ENCODE measurements around the gene EARS2. TPM values are rescaled to one million over a fixed set of nuclear protein-coding genes. Genes with fewer than 3 reads are reported as not detected.

The EARS2 gene
- total RNA-seq, 5 donors from 2014 or later (not counting 1 experiment from before 2014, with no cell fraction given): 10.8 to 19.4 (median 15.9) TPM

GRCh38 chr16:23562505-23562904 lies 5.4 kb upstream of the EARS2 start:
- POLR2A ChIA-PET: interaction anchor here in 1 of 2 donors (0.6 kb wide), 1 partner anchor 28 kb away, joined by 3 read pairs; no protein-coding TSS in a partner anchor
- CTCF ChIA-PET: no interaction called here
- WGBS (ENCODE audit: insufficient coverage): 99% methylated on average over 8 of the region's 13 CpGs

GRCh38 chr16:23561586-23561985 lies 4.4 kb upstream of the EARS2 start:
- Mint-ChIP-seq H3K27ac (no peak overlapping the region), H3K4me1 (peaks cover 32 to 36% (median 36%) of the 10 kb centered on the region in 3 donors), H3K4me3 (no peak overlapping the region), H3K9me3 (no peaks in the 10 kb centered on the region), H3K27me3 (no peaks in the 10 kb centered on the region), H3K36me3 (peaks cover 45% of the 10 kb centered on the region)
- CTCF ChIA-PET: interaction anchor here in 1 of 2 donors (0.7 kb wide), 1 partner anchor 297 kb away, joined by 5 read pairs; no protein-coding TSS in a partner anchor
- POLR2A ChIA-PET: interaction anchor here in 1 of 2 donors (0.7 kb wide), 1 partner anchor 1203 kb away, joined by 5 read pairs; no protein-coding TSS in a partner anchor
- Histone ChIP-seq H3K36me3 (ENCODE audit: control insufficient read depth in 2 of 2, extremely low read depth in 1 of 2, insufficient read depth in 1 of 2, low read length in 1 of 2) (peaks cover 9 to 64% of the 10 kb centered on the region in 2 donors), H3K27ac (ENCODE audit: low read length) (no peak overlapping the region), H3K4me3 (ENCODE audit: control insufficient read depth in 1 of 2, extremely low read depth in 1 of 2, low read length in 1 of 2) (no peak overlapping the region), H3K27me3 (replicated peaks in 1 of 2; ENCODE audit: control insufficient read depth in 2 of 2, extremely low read depth in 1 of 2, insufficient read depth in 2 of 2, low read length in 1 of 2) (no peaks in the 10 kb centered on the region), H3K4me1 (ENCODE audit: control insufficient read depth in 1 of 2, extremely low read depth in 1 of 2, insufficient read depth in 2 of 2, low read length in 2 of 2) (peaks cover 7 to 20% of the 10 kb centered on the region in 2 experiments), H3K9me3 (no peaks in the 10 kb centered on the region)
- WGBS (ENCODE audit: insufficient coverage): 73% methylated on average over 5 of the region's 5 CpGs
- ATAC-seq (replicated peaks in 1 of 4): no peak
- no peak for DNase-seq

More at GRCh38 chr16:23562505-23562904, 5.4 kb upstream of the EARS2 start:
- peaks cover 6 to 12% of the 10 kb centered on the region in 2 experiments for H3K4me1 ChIP-seq (ENCODE audit: control insufficient read depth in 1 of 2, extremely low read depth in 1 of 2, insufficient read depth in 2 of 2, low read length in 2 of 2)
- peaks cover 9 to 73% of the 10 kb centered on the region in 2 donors for H3K36me3 ChIP-seq (ENCODE audit: control insufficient read depth in 2 of 2, extremely low read depth in 1 of 2, insufficient read depth in 1 of 2, low read length in 1 of 2)
- H3K9me3 ChIP-seq: no peaks in the 10 kb centered on the region
- H3K27me3 ChIP-seq (replicated peaks in 1 of 2; ENCODE audit: control insufficient read depth in 2 of 2, extremely low read depth in 1 of 2, insufficient read depth in 2 of 2, low read length in 1 of 2): no peaks in the 10 kb centered on the region
- no peak overlapping the region for H3K27ac ChIP-seq (ENCODE audit: low read length)
- Mint-ChIP-seq H3K27me3 (no peaks in the 10 kb centered on the region), H3K4me1 (peaks cover 26 to 30% (median 29%) of the 10 kb centered on the region in 3 donors), H3K36me3 (peaks cover 53% of the 10 kb centered on the region), H3K9me3 (no peaks in the 10 kb centered on the region), H3K27ac (no peak overlapping the region), H3K4me3 (no peak overlapping the region)
- no peak for DNase-seq
- no peak for ATAC-seq (replicated peaks in 1 of 4)
- no peak overlapping the region for H3K4me3 ChIP-seq (ENCODE audit: control insufficient read depth in 1 of 2, extremely low read depth in 1 of 2, low read length in 1 of 2)

GRCh38 chr16:23557779-23558702 lies 891 bp upstream of the EARS2 start:
- peak in 3 of 4 experiments; percentile 10 to 11 (median 10) for ATAC-seq (replicated peaks in 1 of 4)
- CTCF ChIA-PET: interaction anchor here (0.6 to 2.6 kb wide), 6 partner anchors 25 to 1456 kb away, joined by 3 to 16 read pairs (median 4); partner anchors contain the start of gene NDUFAB1 (in 1 of the 2)
- WGBS (ENCODE audit: insufficient coverage): under 1% methylated on average over 49 of the region's 60 CpGs

GRCh38 chr16:23554536-23554935 lies 2.6 kb downstream of the EARS2 start:
- ATAC-seq (replicated peaks in 1 of 4): no peak
- no peak overlapping the region for H3K4me3 Mint-ChIP-seq

More at GRCh38 chr16:23557779-23558702, 891 bp upstream of the EARS2 start:
- Histone ChIP-seq H3K27me3 (replicated peaks in 1 of 2; ENCODE audit: control insufficient read depth in 2 of 2, extremely low read depth in 1 of 2, insufficient read depth in 2 of 2, low read length in 1 of 2) (no peaks in the 10 kb centered on the region), H3K4me1 (ENCODE audit: control insufficient read depth in 1 of 2, extremely low read depth in 1 of 2, insufficient read depth in 2 of 2, low read length in 2 of 2) (peaks cover 9 to 25% of the 10 kb centered on the region in 2 experiments), H3K9me3 (no peaks in the 10 kb centered on the region), H3K36me3 (ENCODE audit: control insufficient read depth in 2 of 2, extremely low read depth in 1 of 2, insufficient read depth in 1 of 2, low read length in 1 of 2) (peaks cover 14 to 34% of the 10 kb centered on the region in 2 donors), H3K27ac (ENCODE audit: low read length) (peak overlapping the region; percentile 36), H3K4me3 (ENCODE audit: control insufficient read depth in 1 of 2, extremely low read depth in 1 of 2, low read length in 1 of 2) (peak overlapping the region; percentile 78 to 98)
- Mint-ChIP-seq H3K4me3 (peak overlapping the region; percentile 91 to 98 (median 92)), H3K27me3 (no peaks in the 10 kb centered on the region), H3K27ac (peak overlapping the region; percentile 39 to 90), H3K36me3 (peaks cover 19% of the 10 kb centered on the region), H3K4me1 (peaks cover 34 to 41% (median 37%) of the 10 kb centered on the region in 3 donors), H3K9me3 (no peaks in the 10 kb centered on the region)
- POLR2A ChIA-PET: interaction anchor here in 1 of 2 donors (0.5 to 0.6 kb wide), 2 partner anchors 73 to 1200 kb away, joined by 4 to 7 read pairs; no protein-coding TSS in a partner anchor
- peak in 6 of 35 experiments; percentile 0 to 7 (median 4) for DNase-seq

GRCh38 chr16:23552161-23552560 lies 5.0 kb downstream of the EARS2 start:
- H3K27ac Mint-ChIP-seq: no peak overlapping the region
- Histone ChIP-seq H3K27me3 (replicated peaks in 1 of 2; ENCODE audit: control insufficient read depth in 2 of 2, extremely low read depth in 1 of 2, insufficient read depth in 2 of 2, low read length in 1 of 2) (no peaks in the 10 kb centered on the region), H3K27ac (ENCODE audit: low read length) (no peak overlapping the region), H3K4me1 (ENCODE audit: control insufficient read depth in 1 of 2, extremely low read depth in 1 of 2, insufficient read depth in 2 of 2, low read length in 2 of 2) (peaks cover 3 to 11% of the 10 kb centered on the region in 2 experiments), H3K36me3 (ENCODE audit: control insufficient read depth in 2 of 2, extremely low read depth in 1 of 2, insufficient read depth in 1 of 2, low read length in 1 of 2) (peaks cover 19 to 48% of the 10 kb centered on the region in 2 donors), H3K9me3 (no peaks in the 10 kb centered on the region), H3K4me3 (ENCODE audit: control insufficient read depth in 1 of 2, extremely low read depth in 1 of 2, low read length in 1 of 2) (no peak overlapping the region)
- H3K4me3 Mint-ChIP-seq: no peak overlapping the region
- H3K27me3 Mint-ChIP-seq: no peaks in the 10 kb centered on the region
- H3K9me3 Mint-ChIP-seq: no peaks in the 10 kb centered on the region
- CTCF ChIA-PET: no interaction called here
- no peak for ATAC-seq (replicated peaks in 1 of 4)
- H3K36me3 Mint-ChIP-seq: peaks cover 29% of the 10 kb centered on the region
- DNase-seq: no peak
- H3K4me1 Mint-ChIP-seq: peaks cover 10 to 15% (median 12%) of the 10 kb centered on the region in 3 donors
- POLR2A ChIA-PET: no interaction called here
- 94% methylated on average over 5 of the region's 6 CpGs for WGBS (ENCODE audit: insufficient coverage)

More at GRCh38 chr16:23554536-23554935, 2.6 kb downstream of the EARS2 start:
- ChIA-PET POLR2A (no interaction called here), CTCF (interaction anchor here in 1 of 2 donors (1.1 kb wide), 1 partner anchor 42 kb away, joined by 3 read pairs; no protein-coding TSS in a partner anchor)
- peaks cover 26 to 30% (median 27%) of the 10 kb centered on the region in 3 donors for H3K4me1 Mint-ChIP-seq
- peaks cover 14 to 33% of the 10 kb centered on the region in 2 donors for H3K36me3 ChIP-seq (ENCODE audit: control insufficient read depth in 2 of 2, extremely low read depth in 1 of 2, insufficient read depth in 1 of 2, low read length in 1 of 2)
- no peak overlapping the region for H3K27ac ChIP-seq (ENCODE audit: low read length)
- DNase-seq: no peak
- no peak overlapping the region for H3K27ac Mint-ChIP-seq
- no peaks in the 10 kb centered on the region for H3K9me3 ChIP-seq
- 60% methylated on average over 1 of the region's 3 CpGs for WGBS (ENCODE audit: insufficient coverage)
- no peaks in the 10 kb centered on the region for H3K27me3 ChIP-seq (replicated peaks in 1 of 2; ENCODE audit: control insufficient read depth in 2 of 2, extremely low read depth in 1 of 2, insufficient read depth in 2 of 2, low read length in 1 of 2)
- no peaks in the 10 kb centered on the region for H3K27me3 Mint-ChIP-seq
- peaks cover 9 to 25% of the 10 kb centered on the region in 2 experiments for H3K4me1 ChIP-seq (ENCODE audit: control insufficient read depth in 1 of 2, extremely low read depth in 1 of 2, insufficient read depth in 2 of 2, low read length in 2 of 2)
- H3K36me3 Mint-ChIP-seq: peaks cover 19% of the 10 kb centered on the region
- no peak overlapping the region for H3K4me3 ChIP-seq (ENCODE audit: control insufficient read depth in 1 of 2, extremely low read depth in 1 of 2, low read length in 1 of 2)
- H3K9me3 Mint-ChIP-seq: no peaks in the 10 kb centered on the region

DNA sequence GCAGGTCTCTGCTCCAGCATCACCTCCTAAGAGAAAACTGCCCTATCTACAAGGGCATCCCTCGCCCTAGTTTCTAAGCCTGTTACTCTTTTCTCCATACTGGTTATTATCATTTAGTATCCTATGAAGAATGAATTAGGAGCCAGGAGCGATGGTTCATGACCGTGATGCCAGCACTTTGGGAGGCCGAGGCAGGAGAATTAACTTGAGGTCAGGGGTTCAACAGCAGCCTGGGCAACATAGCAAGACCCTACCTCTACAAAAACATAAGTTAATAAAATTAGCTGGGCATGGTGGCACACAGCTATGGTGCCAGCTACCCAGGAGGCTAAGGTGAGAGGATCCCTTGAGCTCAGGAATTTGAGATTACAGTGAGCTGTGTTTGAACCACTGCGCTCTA lies 7.2 kb downstream of the EARS2 start:
- WGBS (ENCODE audit: insufficient coverage): no CpG with 5 or more reads among the region's 5 CpGs

More for the DNA sequence above, 7.2 kb downstream of the EARS2 start:
- H3K27me3 ChIP-seq (replicated peaks in 1 of 2; ENCODE audit: control insufficient read depth in 2 of 2, extremely low read depth in 1 of 2, insufficient read depth in 2 of 2, low read length in 1 of 2): no peaks in the 10 kb centered on the region
- ChIA-PET CTCF (interaction anchor here in 1 of 2 donors (0.7 kb wide), 1 partner anchor 259 kb away, joined by 3 read pairs; no protein-coding TSS in a partner anchor), POLR2A (no interaction called here)
- Mint-ChIP-seq H3K27ac (no peak overlapping the region), H3K4me1 (peaks cover 0 to 2% (median 0%) of the 10 kb centered on the region in 3 donors), H3K9me3 (no peaks in the 10 kb centered on the region), H3K4me3 (no peak overlapping the region), H3K27me3 (no peaks in the 10 kb centered on the region), H3K36me3 (peaks cover 33% of the 10 kb centered on the region)
- no peak for ATAC-seq (replicated peaks in 1 of 4)
- peaks cover 24 to 70% of the 10 kb centered on the region in 2 donors for H3K36me3 ChIP-seq (ENCODE audit: control insufficient read depth in 2 of 2, extremely low read depth in 1 of 2, insufficient read depth in 1 of 2, low read length in 1 of 2)
- H3K27ac ChIP-seq (ENCODE audit: low read length): no peak overlapping the region
- no peaks in the 10 kb centered on the region for H3K4me1 ChIP-seq (ENCODE audit: control insufficient read depth in 1 of 2, extremely low read depth in 1 of 2, insufficient read depth in 2 of 2, low read length in 2 of 2)
- DNase-seq: no peak
- H3K9me3 ChIP-seq: no peaks in the 10 kb centered on the region
- H3K4me3 ChIP-seq (ENCODE audit: control insufficient read depth in 1 of 2, extremely low read depth in 1 of 2, low read length in 1 of 2): no peak overlapping the region
